ENCODE data around the gene GPC6. TPM values are rescaled to one million over a fixed set of nuclear protein-coding genes. Genes with fewer than 3 reads are reported as not detected.

The GPC6 gene
- total RNA-seq, 1 donor from 2014 or later, result 5.5 TPM

DNA sequence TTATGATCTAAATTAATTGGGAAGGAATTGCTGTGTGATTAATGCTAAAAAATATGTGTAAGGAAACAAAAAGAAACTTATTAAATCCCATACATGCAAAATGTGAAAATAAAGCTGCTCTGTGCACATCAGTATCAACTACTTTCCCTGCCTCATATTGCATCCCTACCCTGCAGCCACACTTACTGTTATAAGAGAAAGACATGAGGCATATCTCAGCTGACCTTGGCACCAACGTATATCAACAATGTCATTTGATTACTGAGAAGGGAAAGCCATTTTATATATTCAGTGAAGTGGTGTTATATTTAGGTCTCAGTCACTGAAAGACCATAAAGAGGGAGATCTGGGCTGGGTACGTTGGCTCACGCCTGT is 585.1 kb downstream of the GPC6 start:
- H3K27me3 ChIP-seq (ENCODE audit: control insufficient read depth, insufficient read depth, low read length), result no peaks in the 10 kb centered on the region
- H3K36me3 ChIP-seq (ENCODE audit: control insufficient read depth, insufficient read depth, low read length), result no peaks in the 10 kb centered on the region
- H3K4me3 ChIP-seq (ENCODE audit: low read depth, low read length), result no peak overlapping the region
- FAIRE-seq, result no peak
- TF ChIP-seq, protein P1, sequence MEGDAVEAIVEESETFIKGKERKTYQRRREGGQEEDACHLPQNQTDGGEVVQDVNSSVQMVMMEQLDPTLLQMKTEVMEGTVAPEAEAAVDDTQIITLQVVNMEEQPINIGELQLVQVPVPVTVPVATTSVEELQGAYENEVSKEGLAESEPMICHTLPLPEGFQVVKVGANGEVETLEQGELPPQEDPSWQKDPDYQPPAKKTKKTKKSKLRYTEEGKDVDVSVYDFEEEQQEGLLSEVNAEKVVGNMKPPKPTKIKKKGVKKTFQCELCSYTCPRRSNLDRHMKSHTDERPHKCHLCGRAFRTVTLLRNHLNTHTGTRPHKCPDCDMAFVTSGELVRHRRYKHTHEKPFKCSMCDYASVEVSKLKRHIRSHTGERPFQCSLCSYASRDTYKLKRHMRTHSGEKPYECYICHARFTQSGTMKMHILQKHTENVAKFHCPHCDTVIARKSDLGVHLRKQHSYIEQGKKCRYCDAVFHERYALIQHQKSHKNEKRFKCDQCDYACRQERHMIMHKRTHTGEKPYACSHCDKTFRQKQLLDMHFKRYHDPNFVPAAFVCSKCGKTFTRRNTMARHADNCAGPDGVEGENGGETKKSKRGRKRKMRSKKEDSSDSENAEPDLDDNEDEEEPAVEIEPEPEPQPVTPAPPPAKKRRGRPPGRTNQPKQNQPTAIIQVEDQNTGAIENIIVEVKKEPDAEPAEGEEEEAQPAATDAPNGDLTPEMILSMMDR (IDR thresholded peaks at IDR 0.05; ENCODE audit: insufficient read depth, low read length, severe bottlenecking), result no peak
- no peak for DNase-seq (ENCODE audit: low read depth)

DNA sequence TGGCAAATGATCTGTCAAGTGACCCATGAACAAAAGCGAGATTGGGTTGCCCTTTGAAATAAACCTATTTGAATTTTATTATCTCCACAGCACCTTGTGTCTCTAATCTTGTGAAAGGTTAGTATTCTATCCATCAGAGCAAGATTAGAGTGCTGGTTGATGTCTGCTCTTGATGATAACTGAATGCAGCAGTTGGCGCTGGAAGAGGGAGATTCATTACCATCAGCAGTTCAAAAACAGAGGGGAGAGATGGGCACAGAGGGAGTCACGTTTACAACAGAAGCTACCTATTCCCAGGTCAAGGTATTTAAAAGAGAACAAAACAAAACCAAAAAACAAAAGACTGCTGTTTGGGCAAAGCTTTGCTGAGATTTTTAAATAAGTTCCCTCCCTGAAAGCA is 588.1 kb downstream of the GPC6 start:
- FAIRE-seq, result no peak
- DNase-seq (ENCODE audit: low read depth), result no peak
- Histone ChIP-seq H3K4me3 (ENCODE audit: low read depth, low read length) (no peak overlapping the region), H3K36me3 (ENCODE audit: control insufficient read depth, insufficient read depth, low read length) (no peaks in the 10 kb centered on the region), H3K27me3 (ENCODE audit: control insufficient read depth, insufficient read depth, low read length) (no peaks in the 10 kb centered on the region)
- TF ChIP-seq, protein P1 (IDR thresholded peaks at IDR 0.05; ENCODE audit: insufficient read depth, low read length, severe bottlenecking), result no peak

DNA sequence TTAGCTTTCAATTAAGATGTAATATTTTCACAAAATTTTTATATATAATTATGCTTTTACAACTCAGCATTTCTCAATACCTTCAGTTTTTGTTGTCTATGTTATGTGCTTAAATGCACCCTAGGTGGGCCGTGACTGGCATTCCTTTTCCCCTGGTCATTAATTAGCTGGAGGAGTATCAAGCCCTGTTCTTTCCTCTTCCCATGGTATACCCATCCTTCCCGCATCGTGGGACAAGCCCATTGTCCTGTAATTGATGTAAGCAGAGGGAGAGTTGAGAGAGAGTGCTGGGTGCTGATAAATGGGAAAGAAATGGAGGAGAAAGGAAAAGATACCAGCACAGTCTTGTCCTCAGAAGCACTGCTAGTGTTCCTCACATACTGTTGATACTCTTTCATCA is 591.7 kb downstream of the GPC6 start:
- FAIRE-seq, result no peak
- Histone ChIP-seq H3K27me3 (ENCODE audit: control insufficient read depth, insufficient read depth, low read length) (no peaks in the 10 kb centered on the region), H3K36me3 (ENCODE audit: control insufficient read depth, insufficient read depth, low read length) (no peaks in the 10 kb centered on the region)

DNA sequence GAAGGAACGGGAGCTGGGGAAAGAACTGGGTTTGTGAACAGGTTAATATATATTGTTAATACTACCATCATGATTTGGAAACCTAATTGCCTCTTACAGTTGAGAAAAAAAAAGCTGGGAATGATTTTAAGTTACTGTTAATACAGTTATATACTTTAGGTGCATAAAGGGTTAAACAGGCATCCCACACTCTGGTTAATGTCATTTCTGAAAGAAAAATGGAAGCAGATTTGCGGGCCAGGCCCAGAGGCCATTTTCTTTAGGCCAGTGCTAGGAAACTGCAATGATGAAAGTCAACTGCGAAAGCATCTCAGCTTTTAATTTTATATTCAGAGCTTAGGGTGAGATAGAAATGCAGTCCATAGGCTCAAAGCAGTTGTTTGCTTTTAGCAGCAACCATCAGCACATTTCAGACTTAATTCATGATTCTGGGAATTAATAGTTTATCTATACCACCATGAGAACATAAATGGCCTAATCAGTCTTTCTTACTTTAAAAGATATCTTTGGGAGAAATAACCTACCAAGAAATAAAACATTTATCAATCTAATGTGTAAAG is 592.8 kb downstream of the GPC6 start:
- Histone ChIP-seq H3K27me3 (ENCODE audit: control insufficient read depth, insufficient read depth, low read length) (no peaks in the 10 kb centered on the region), H3K4me3 (ENCODE audit: low read depth, low read length) (no peak overlapping the region), H3K36me3 (ENCODE audit: control insufficient read depth, insufficient read depth, low read length) (no peaks in the 10 kb centered on the region)
- DNase-seq (ENCODE audit: low read depth) (no peak), FAIRE-seq (no peak)
- TF ChIP-seq, protein P1 (IDR thresholded peaks at IDR 0.05; ENCODE audit: insufficient read depth, low read length, severe bottlenecking), result no peak

More for the DNA sequence above, 591.7 kb downstream of the GPC6 start:
- no peak overlapping the region for H3K4me3 ChIP-seq (ENCODE audit: low read depth, low read length)
- TF ChIP-seq, protein P1 (IDR thresholded peaks at IDR 0.05; ENCODE audit: insufficient read depth, low read length, severe bottlenecking), result no peak
- no peak for DNase-seq (ENCODE audit: low read depth)

DNA sequence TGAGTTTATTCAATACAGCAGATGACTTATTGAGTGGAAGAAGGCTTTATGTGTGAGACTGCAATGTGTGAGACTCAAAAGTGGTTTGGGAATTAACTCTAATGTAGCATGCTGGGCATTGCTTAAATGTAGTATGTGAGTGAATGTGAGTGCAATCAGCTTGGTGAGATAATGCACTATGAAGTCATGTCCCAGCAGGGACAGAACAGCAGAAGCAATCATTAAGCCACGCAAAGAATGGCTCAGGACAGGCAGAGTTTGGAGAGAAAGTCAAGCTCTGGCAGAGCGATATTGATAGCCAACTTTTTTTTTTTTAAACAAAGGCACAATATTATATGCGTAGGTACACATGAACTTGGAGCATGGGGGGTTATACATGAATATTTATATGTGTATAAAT is 597.7 kb downstream of the GPC6 start:
- TF ChIP-seq, protein P1 (IDR thresholded peaks at IDR 0.05; ENCODE audit: insufficient read depth, low read length, severe bottlenecking), result no peak
- H3K36me3 ChIP-seq (ENCODE audit: control insufficient read depth, insufficient read depth, low read length), result no peaks in the 10 kb centered on the region
- H3K27me3 ChIP-seq (ENCODE audit: control insufficient read depth, insufficient read depth, low read length), result no peaks in the 10 kb centered on the region
- no peak for FAIRE-seq
- DNase-seq (ENCODE audit: low read depth), result no peak
- no peak overlapping the region for H3K4me3 ChIP-seq (ENCODE audit: low read depth, low read length)

DNA sequence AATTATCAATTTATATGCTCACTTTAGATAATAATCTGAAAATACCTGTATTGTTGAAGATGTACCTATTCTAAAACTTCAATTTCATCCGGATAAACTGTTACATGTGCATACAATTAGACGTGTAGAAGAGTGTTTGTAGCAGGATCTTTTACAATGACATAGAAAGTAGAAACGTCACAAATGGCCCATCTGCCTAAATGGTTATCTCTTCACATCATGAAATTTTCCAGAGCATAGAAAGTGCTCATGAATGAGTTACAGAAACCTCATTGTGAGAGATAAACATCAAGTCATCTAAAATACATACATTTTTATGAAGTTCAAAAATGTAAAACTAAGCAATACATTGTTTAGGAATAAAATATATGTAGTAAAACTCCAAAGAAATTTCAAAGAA is 607.4 kb downstream of the GPC6 start:
- TF ChIP-seq, protein P1 (IDR thresholded peaks at IDR 0.05; ENCODE audit: insufficient read depth, low read length, severe bottlenecking), result no peak
- FAIRE-seq (no peak), DNase-seq (ENCODE audit: low read depth) (no peak)
- no peak overlapping the region for H3K4me3 ChIP-seq (ENCODE audit: low read depth, low read length)
- H3K27me3 ChIP-seq (ENCODE audit: control insufficient read depth, insufficient read depth, low read length), result no peaks in the 10 kb centered on the region
- H3K36me3 ChIP-seq (ENCODE audit: control insufficient read depth, insufficient read depth, low read length), result no peaks in the 10 kb centered on the region
